HepG2 (cell line): ENCODE data around the gene C22orf42.

ENCODE experiments used
- CCDC6 ChIP-seq: sonication (generic); formaldehyde crosslinking; IDR thresholded peaks from 2 replicates; pipeline ENCODE4 v1.8.1; 2022; ENCODE audit warnings: mild to moderate bottlenecking, missing genetic modification reagents, moderate library complexity
- FOXK1 ChIP-seq: sonication (generic); formaldehyde crosslinking; IDR thresholded peaks from 2 replicates; pipeline ENCODE4 v1.4.0; 2020; ENCODE audit warnings: low read depth, missing genetic modification reagents, borderline replicate concordance
- PCBP2 ChIP-seq: fragments of 200-400 bp; formaldehyde crosslinking; optimal IDR thresholded peaks from 2 replicates; pipeline ENCODE3; 2018; ENCODE audit warnings: low read length, low read depth; ENCODE audit not compliant: poor library complexity, severe bottlenecking
- POLR2A ChIP-seq, 2 experiments: IDR thresholded peaks; 2 replicates each; pipeline ENCODE4 v1.6.1; 2011; ENCODE audit warnings: low read depth in 2 of 2, low read length in 2 of 2, mild to moderate bottlenecking in 1 of 2, moderate library complexity in 1 of 2; ENCODE audit not compliant: insufficient read depth in 1 of 2
- ZNF350 ChIP-seq: sonication (generic); formaldehyde crosslinking; IDR thresholded peaks from 2 replicates; pipeline ENCODE4 v1.4.0; 2020; ENCODE audit warnings: mild to moderate bottlenecking, low read depth, missing genetic modification reagents, borderline replicate concordance
- TF ChIP-seq, protein P1 (sequence below): sonication (generic); formaldehyde crosslinking; IDR thresholded peaks from 2 replicates; pipeline ENCODE4 v1.8.1; 2023; ENCODE audit warnings: mild to moderate bottlenecking, missing genetic modification reagents
- TF ChIP-seq, protein P2 (sequence below): sonication (generic); formaldehyde crosslinking; IDR thresholded peaks from 2 replicates; pipeline ENCODE4 v1.4.0; 2020; ENCODE audit warnings: missing genetic modification reagents
- TF ChIP-seq, protein P3 (sequence below): sonication (generic); formaldehyde crosslinking; IDR thresholded peaks from 2 replicates; pipeline ENCODE4 v1.4.0; 2020; ENCODE audit warnings: missing genetic modification reagents

DNA sequence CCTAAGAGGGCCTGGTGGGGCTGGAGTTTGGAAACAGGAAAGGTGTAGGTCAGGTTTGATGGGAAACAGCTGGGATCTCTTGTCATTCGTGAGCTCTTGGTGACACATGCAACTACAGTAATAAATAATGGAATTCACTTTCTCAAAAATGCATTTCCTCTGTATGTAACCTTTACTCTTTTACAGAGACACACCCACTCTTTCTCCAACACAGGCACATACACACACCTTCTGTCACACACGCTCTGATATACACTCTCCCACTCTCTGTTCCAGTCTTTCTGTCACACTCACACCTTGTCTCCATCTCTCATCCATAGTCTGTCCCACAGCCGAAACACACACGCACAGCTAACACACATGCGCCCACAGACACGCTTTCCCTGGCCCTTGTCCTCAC lies 6.6 kb upstream of the C22orf42 start:
- TF ChIP-seq FOXK1 (CRISPR knock-in tag) (no peak), CCDC6 (no peak), ZNF350 (CRISPR knock-in tag) (no peak), POLR2A (IDR thresholded peaks at IDR 0.05; ENCODE audit: insufficient read depth in 1 of 2, low read depth in 2 of 2, low read length in 2 of 2) (no peak), PCBP2 (no peak)
- TF ChIP-seq, protein P1, sequence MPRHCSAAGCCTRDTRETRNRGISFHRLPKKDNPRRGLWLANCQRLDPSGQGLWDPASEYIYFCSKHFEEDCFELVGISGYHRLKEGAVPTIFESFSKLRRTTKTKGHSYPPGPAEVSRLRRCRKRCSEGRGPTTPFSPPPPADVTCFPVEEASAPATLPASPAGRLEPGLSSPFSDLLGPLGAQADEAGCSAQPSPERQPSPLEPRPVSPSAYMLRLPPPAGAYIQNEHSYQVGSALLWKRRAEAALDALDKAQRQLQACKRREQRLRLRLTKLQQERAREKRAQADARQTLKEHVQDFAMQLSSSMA (CRISPR knock-in tag) = no peak
- TF ChIP-seq, protein P2, sequence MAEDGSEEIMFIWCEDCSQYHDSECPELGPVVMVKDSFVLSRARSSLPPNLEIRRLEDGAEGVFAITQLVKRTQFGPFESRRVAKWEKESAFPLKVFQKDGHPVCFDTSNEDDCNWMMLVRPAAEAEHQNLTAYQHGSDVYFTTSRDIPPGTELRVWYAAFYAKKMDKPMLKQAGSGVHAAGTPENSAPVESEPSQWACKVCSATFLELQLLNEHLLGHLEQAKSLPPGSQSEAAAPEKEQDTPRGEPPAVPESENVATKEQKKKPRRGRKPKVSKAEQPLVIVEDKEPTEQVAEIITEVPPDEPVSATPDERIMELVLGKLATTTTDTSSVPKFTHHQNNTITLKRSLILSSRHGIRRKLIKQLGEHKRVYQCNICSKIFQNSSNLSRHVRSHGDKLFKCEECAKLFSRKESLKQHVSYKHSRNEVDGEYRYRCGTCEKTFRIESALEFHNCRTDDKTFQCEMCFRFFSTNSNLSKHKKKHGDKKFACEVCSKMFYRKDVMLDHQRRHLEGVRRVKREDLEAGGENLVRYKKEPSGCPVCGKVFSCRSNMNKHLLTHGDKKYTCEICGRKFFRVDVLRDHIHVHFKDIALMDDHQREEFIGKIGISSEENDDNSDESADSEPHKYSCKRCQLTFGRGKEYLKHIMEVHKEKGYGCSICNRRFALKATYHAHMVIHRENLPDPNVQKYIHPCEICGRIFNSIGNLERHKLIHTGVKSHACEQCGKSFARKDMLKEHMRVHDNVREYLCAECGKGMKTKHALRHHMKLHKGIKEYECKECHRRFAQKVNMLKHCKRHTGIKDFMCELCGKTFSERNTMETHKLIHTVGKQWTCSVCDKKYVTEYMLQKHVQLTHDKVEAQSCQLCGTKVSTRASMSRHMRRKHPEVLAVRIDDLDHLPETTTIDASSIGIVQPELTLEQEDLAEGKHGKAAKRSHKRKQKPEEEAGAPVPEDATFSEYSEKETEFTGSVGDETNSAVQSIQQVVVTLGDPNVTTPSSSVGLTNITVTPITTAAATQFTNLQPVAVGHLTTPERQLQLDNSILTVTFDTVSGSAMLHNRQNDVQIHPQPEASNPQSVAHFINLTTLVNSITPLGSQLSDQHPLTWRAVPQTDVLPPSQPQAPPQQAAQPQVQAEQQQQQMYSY (CRISPR knock-in tag) = no peak
- TF ChIP-seq, protein P3, sequence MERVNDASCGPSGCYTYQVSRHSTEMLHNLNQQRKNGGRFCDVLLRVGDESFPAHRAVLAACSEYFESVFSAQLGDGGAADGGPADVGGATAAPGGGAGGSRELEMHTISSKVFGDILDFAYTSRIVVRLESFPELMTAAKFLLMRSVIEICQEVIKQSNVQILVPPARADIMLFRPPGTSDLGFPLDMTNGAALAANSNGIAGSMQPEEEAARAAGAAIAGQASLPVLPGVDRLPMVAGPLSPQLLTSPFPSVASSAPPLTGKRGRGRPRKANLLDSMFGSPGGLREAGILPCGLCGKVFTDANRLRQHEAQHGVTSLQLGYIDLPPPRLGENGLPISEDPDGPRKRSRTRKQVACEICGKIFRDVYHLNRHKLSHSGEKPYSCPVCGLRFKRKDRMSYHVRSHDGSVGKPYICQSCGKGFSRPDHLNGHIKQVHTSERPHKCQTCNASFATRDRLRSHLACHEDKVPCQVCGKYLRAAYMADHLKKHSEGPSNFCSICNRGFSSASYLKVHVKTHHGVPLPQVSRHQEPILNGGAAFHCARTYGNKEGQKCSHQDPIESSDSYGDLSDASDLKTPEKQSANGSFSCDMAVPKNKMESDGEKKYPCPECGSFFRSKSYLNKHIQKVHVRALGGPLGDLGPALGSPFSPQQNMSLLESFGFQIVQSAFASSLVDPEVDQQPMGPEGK (CRISPR knock-in tag) = no peak
